ENCODE measurements around the gene SIGLEC12. TPM values are rescaled to one million over a fixed set of nuclear protein-coding genes. Genes with fewer than 3 reads are reported as not detected.

SIGLEC12 gene
- total RNA-seq, 1 donor from 2014 or later: not detected

DNA sequence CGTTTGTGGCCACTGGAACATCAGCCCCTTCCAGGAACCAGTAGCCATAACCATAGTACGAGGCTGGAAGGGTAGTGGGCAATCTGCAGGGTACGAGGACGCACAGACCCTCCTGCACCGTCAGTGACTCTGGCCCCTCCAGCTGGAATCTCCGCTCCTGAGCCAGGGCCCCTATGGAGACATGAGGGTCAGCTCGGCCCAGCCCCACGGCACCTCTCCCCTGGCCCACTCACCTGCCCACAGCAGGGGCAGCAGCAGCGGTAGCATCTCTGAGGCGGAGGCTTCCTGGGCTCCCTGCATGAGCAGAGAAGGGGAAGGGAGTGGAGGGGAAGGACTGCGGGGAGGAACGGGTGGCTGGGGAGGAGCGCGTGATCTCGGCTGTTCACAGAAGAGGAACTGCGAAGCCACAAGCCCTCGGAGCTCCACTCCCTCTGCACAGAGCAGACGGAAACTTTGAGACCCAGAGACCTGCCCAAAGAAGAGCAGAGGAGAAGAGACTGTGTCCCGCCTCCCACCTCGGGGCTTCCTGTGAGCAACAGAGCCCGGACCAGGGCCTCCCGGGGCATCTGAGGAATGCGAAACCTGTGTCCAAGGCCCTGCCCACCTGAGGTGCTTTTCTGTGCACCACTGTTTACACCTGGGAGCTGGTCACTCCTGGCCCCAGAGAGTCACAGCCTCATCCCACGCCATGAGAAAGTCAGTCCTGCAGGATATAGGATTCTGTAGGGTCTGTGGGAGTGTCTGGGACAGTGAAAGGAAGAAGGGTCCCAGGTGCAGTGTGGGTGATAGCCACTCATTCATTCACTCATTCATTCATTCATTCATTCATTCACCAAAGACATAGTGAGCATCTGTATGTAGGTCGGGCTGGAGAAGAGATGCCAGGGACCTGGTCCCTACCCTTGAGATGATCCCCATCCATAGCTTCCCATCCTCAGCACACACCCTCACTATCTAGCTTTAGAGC is 30.0 kb upstream of the SIGLEC12 start, which contains the start of gene SIGLEC6:
SIGLEC6 (minus strand) TSS at position 322 of the 967 bp plus-strand sequence; CDS start at position 300, 22 bp downstream.
- no peak for DNase-seq (ENCODE audit: extremely low spot score, unreplicated experiment)
- no peaks in the 10 kb centered on the region for H3K27me3 Mint-ChIP-seq (ENCODE audit: unreplicated experiment)

DNA sequence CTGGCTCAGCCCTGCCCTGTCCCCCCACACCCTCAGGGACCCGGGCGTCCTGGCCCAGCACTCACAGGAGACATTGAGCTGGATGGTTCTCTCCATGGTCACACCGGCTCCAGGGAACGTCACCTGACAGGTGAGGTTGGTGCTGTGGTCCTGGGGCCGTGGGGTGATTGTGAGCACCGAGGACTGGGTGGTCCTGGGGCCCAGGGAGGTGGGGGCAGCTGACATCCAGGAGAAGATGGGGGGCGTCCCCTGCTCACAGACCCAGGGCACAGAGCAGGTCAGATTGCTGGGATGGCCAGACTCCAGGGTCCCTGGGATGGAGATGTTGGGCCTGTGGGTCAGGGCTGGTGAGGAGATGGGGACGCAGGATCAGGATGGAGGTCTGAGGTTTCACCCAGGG is 29.0 kb upstream of the SIGLEC12 start:
- Mint-ChIP-seq H3K27ac (ENCODE audit: unreplicated experiment) (no peak overlapping the region), H3K4me3 (ENCODE audit: unreplicated experiment) (no peak overlapping the region), H3K36me3 (ENCODE audit: unreplicated experiment) (no peaks in the 10 kb centered on the region), H3K9me3 (ENCODE audit: unreplicated experiment) (peaks cover 8% of the 10 kb centered on the region), H3K4me1 (ENCODE audit: unreplicated experiment) (no peaks in the 10 kb centered on the region), H3K27me3 (ENCODE audit: unreplicated experiment) (no peaks in the 10 kb centered on the region)
- DNase-seq (ENCODE audit: extremely low spot score, unreplicated experiment): no peak
- TF ChIP-seq CTCF (IDR thresholded peaks at IDR 0.05): no peak

More for the DNA sequence above, 30.0 kb upstream of the SIGLEC12 start, which contains the start of gene SIGLEC6:
- no peaks in the 10 kb centered on the region for H3K4me1 Mint-ChIP-seq (ENCODE audit: unreplicated experiment)
- TF ChIP-seq CTCF (IDR thresholded peaks at IDR 0.05): no peak
- no peak within 1 kb of the TSS for H3K4me3 Mint-ChIP-seq (ENCODE audit: unreplicated experiment)
- no peak within 1 kb of the TSS for H3K27ac Mint-ChIP-seq (ENCODE audit: unreplicated experiment)
- no peaks in the 10 kb centered on the region for H3K36me3 Mint-ChIP-seq (ENCODE audit: unreplicated experiment)
- H3K9me3 Mint-ChIP-seq (ENCODE audit: unreplicated experiment): peaks cover 9% of the 10 kb centered on the region

DNA sequence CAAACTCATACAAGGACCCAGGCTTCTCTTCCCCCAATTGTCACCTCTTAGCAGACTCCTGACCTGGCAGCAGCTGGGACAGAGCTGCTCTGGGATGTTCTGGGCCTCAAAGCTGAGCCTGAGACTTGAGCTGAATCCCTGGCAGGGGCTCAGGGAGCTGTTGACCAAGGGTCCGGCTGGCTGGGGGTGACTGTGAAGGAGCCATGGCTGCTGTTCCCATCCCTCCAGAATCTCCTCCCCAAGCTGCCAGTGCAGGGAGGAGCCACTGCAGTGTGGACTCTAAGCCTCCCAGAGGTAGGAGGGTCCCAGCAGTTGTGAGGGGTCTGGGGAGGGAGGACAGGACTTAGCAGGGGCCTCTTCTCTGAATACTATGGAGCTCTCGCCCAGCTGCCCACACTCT is 27.7 kb upstream of the SIGLEC12 start:
- H3K9me3 Mint-ChIP-seq (ENCODE audit: unreplicated experiment): no peaks in the 10 kb centered on the region
- H3K36me3 Mint-ChIP-seq (ENCODE audit: unreplicated experiment): no peaks in the 10 kb centered on the region
- H3K27me3 Mint-ChIP-seq (ENCODE audit: unreplicated experiment): no peaks in the 10 kb centered on the region
- no peak for DNase-seq (ENCODE audit: extremely low spot score, unreplicated experiment)
- no peak overlapping the region for H3K27ac Mint-ChIP-seq (ENCODE audit: unreplicated experiment)
- H3K4me3 Mint-ChIP-seq (ENCODE audit: unreplicated experiment): no peak overlapping the region
- no peaks in the 10 kb centered on the region for H3K4me1 Mint-ChIP-seq (ENCODE audit: unreplicated experiment)
- no peak for TF ChIP-seq CTCF (IDR thresholded peaks at IDR 0.05)

GRCh38 chr19:51525651-51526050 is 24.1 kb upstream of the SIGLEC12 start:
- DNase-seq (ENCODE audit: extremely low spot score, unreplicated experiment): no peak
- no peak overlapping the region for H3K27ac Mint-ChIP-seq (ENCODE audit: unreplicated experiment)
- H3K27me3 Mint-ChIP-seq (ENCODE audit: unreplicated experiment): no peaks in the 10 kb centered on the region
- H3K4me3 Mint-ChIP-seq (ENCODE audit: unreplicated experiment): no peak overlapping the region
- no peaks in the 10 kb centered on the region for H3K9me3 Mint-ChIP-seq (ENCODE audit: unreplicated experiment)
- no peaks in the 10 kb centered on the region for H3K4me1 Mint-ChIP-seq (ENCODE audit: unreplicated experiment)
- no peaks in the 10 kb centered on the region for H3K36me3 Mint-ChIP-seq (ENCODE audit: unreplicated experiment)
- TF ChIP-seq CTCF (IDR thresholded peaks at IDR 0.05): no peak

GRCh38 chr19:51524666-51525264 is 23.2 kb upstream of the SIGLEC12 start:
- Mint-ChIP-seq H3K4me3 (ENCODE audit: unreplicated experiment) (no peak overlapping the region), H3K4me1 (ENCODE audit: unreplicated experiment) (no peaks in the 10 kb centered on the region), H3K27me3 (ENCODE audit: unreplicated experiment) (no peaks in the 10 kb centered on the region), H3K27ac (ENCODE audit: unreplicated experiment) (no peak overlapping the region), H3K9me3 (ENCODE audit: unreplicated experiment) (no peaks in the 10 kb centered on the region), H3K36me3 (ENCODE audit: unreplicated experiment) (no peaks in the 10 kb centered on the region)
- no peak for TF ChIP-seq CTCF (IDR thresholded peaks at IDR 0.05)
- DNase-seq (ENCODE audit: extremely low spot score, unreplicated experiment): no peak
